Loucy (cell line): Measurements from ENCODE around the gene CEP112.

ENCODE experiments used
- H2AFZ ChIP-seq: fragments of 200-600 bp; sonication (generic); 2 replicates; pipeline ENCODE4 v1.6.0; 2016; ENCODE audit warnings: antibody characterized with exemption, mild to moderate bottlenecking, low read length, moderate library complexity
- H3F3A ChIP-seq: fragments of 200-600 bp; 2 replicates; pipeline ENCODE4 v1.6.0; 2016; ENCODE audit warnings: antibody characterized with exemption, low read depth, mild to moderate bottlenecking
- H3K27me3 ChIP-seq: fragments of 200-600 bp; sonication (generic); 2 replicates; pipeline ENCODE4 v1.6.1; 2014; ENCODE audit warnings: low read length, mild to moderate bottlenecking; ENCODE audit not compliant: insufficient read depth, poor library complexity, severe bottlenecking
- H3K36me3 ChIP-seq: fragments of 200-600 bp; sonication (generic); 2 replicates; pipeline ENCODE4 v1.6.1; 2016; ENCODE audit warnings: low read length; ENCODE audit not compliant: insufficient read depth
- H3K4me1 ChIP-seq: fragments of 200-600 bp; sonication (generic); 2 replicates; pipeline ENCODE4 v1.5.1; 2014; ENCODE audit warnings: low read length, mild to moderate bottlenecking; ENCODE audit not compliant: insufficient read depth, poor library complexity, severe bottlenecking
- H3K4me2 ChIP-seq: fragments of 200-600 bp; sonication (generic); 2 replicates; pipeline ENCODE4 v1.6.0; 2014; ENCODE audit warnings: antibody characterized with exemption, low read length, low read depth, mild to moderate bottlenecking; ENCODE audit not compliant: poor library complexity, severe bottlenecking
- H3K4me3 ChIP-seq: fragments of 200-600 bp; sonication (generic); 2 replicates; pipeline ENCODE4 v1.5.1; 2014; ENCODE audit warnings: low read length, mild to moderate bottlenecking, mixed read lengths; ENCODE audit not compliant: poor library complexity, severe bottlenecking
- H3K79me2 ChIP-seq: fragments of 200-600 bp; sonication (generic); 2 replicates; pipeline ENCODE4 v1.6.1; 2014; ENCODE audit warnings: low read length; ENCODE audit not compliant: insufficient read depth
- H3K9ac ChIP-seq: fragments of 200-600 bp; sonication (generic); 2 replicates; pipeline ENCODE4 v1.6.0; 2014; ENCODE audit warnings: mild to moderate bottlenecking, low read depth, low read length, moderate library complexity; ENCODE audit not compliant: poor library complexity, severe bottlenecking
- H3K9me2 ChIP-seq: fragments of 200-600 bp; sonication (generic); replicated peaks from 2 replicates; pipeline ENCODE4 v1.6.1; 2016; ENCODE audit warnings: low read depth, low read length, mixed read lengths
- H3K9me3 ChIP-seq: fragments of 200-600 bp; sonication (generic); 2 replicates; pipeline ENCODE4 v1.6.1; 2014; ENCODE audit warnings: mild to moderate bottlenecking, antibody characterized with exemption, low read length, low read depth; ENCODE audit not compliant: insufficient read depth
- H4K20me1 ChIP-seq: fragments of 200-600 bp; sonication (generic); 2 replicates; pipeline ENCODE4 v1.6.0; 2014; ENCODE audit warnings: antibody characterized with exemption, low read length, mild to moderate bottlenecking; ENCODE audit not compliant: insufficient read depth, poor library complexity, severe bottlenecking
- CTCF ChIP-seq: fragments of 200-600 bp; sonication (generic); conservative IDR thresholded peaks from 2 replicates; pipeline ENCODE4 v1.5.1; 2014; ENCODE audit warnings: mild to moderate bottlenecking, antibody characterized with exemption, low read length
- EZH2phosphoT487 ChIP-seq: fragments of 200-600 bp; IDR thresholded peaks from 2 replicates; pipeline ENCODE4 v1.6.1; 2018; ENCODE audit warnings: antibody characterized with exemption, mild to moderate bottlenecking, moderate library complexity, borderline replicate concordance

CEP112 gene

GRCh38 chr17:66002063-66002585 lies 189.8 kb downstream of the CEP112 start:
- no peaks in the 10 kb centered on the region for H3K27me3 ChIP-seq
- H3K9ac ChIP-seq: no peak overlapping the region
- H4K20me1 ChIP-seq: no peaks in the 10 kb centered on the region
- TF ChIP-seq CTCF (no peak), EZH2phosphoT487 (no peak)
- H3K4me2 ChIP-seq: no peak overlapping the region
- no peaks in the 10 kb centered on the region for H3K36me3 ChIP-seq
- no peak overlapping the region for H3K4me3 ChIP-seq
- no peaks in the 10 kb centered on the region for H3K4me1 ChIP-seq
- H2AFZ ChIP-seq: no peak overlapping the region
- H3K9me2 ChIP-seq: no peaks in the 10 kb centered on the region
- no peaks in the 10 kb centered on the region for H3K79me2 ChIP-seq
- H3K9me3 ChIP-seq: no peaks in the 10 kb centered on the region
- H3F3A ChIP-seq: no peaks in the 10 kb centered on the region

DNA sequence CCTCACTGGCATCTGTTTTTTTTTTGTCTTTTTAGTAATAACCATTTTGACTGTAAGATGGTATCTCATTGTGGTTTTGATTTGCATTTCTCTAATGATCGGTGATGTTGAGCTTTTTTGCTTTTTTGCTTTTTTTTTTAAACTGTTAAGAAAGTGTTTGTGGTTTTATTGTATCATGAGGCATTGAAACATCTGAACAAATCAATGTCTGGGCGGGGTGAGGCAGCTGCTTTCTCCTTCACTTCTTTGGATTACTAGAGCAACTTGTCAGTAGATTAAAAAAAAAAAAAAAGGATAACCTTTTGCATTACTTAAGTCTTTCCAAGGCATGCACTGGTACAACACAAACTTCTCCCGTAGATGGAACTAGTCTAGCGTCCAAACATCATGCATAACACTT lies 191.7 kb downstream of the CEP112 start:
- Histone ChIP-seq H2AFZ (no peak overlapping the region), H3K9me3 (no peaks in the 10 kb centered on the region), H3K79me2 (no peaks in the 10 kb centered on the region), H3K9me2 (no peaks in the 10 kb centered on the region), H3K4me3 (no peak overlapping the region), H3F3A (no peaks in the 10 kb centered on the region), H4K20me1 (no peaks in the 10 kb centered on the region), H3K9ac (no peak overlapping the region), H3K4me1 (no peaks in the 10 kb centered on the region), H3K27me3 (no peaks in the 10 kb centered on the region), H3K36me3 (no peaks in the 10 kb centered on the region), H3K4me2 (no peak overlapping the region)
- no peak for TF ChIP-seq CTCF
- TF ChIP-seq EZH2phosphoT487: no peak

GRCh38 chr17:65998675-65999074 lies 193.3 kb downstream of the CEP112 start:
- Histone ChIP-seq H3K9ac (no peak overlapping the region), H3K9me3 (no peaks in the 10 kb centered on the region), H3K4me3 (no peak overlapping the region), H3K9me2 (no peaks in the 10 kb centered on the region), H3K27me3 (no peaks in the 10 kb centered on the region), H3F3A (no peaks in the 10 kb centered on the region), H3K4me2 (no peak overlapping the region), H4K20me1 (no peaks in the 10 kb centered on the region), H2AFZ (no peak overlapping the region), H3K79me2 (no peaks in the 10 kb centered on the region), H3K4me1 (no peaks in the 10 kb centered on the region), H3K36me3 (no peaks in the 10 kb centered on the region)
- TF ChIP-seq EZH2phosphoT487: no peak
- TF ChIP-seq CTCF: no peak
